ENCODE results near the gene PFDN4. TPM values are rescaled to one million over a fixed set of nuclear protein-coding genes. Genes with fewer than 3 reads are reported as not detected.
A peak's percentile ranks its signal among the peaks of the same experiment; 100 is the strongest.

Gene PFDN4
- total and polyA plus RNA-seq, 2 of the 13 experiments (the other 11 are each of a cell fraction or from before 2014, with no cell fraction given): 59.8 to 227 TPM

DNA sequence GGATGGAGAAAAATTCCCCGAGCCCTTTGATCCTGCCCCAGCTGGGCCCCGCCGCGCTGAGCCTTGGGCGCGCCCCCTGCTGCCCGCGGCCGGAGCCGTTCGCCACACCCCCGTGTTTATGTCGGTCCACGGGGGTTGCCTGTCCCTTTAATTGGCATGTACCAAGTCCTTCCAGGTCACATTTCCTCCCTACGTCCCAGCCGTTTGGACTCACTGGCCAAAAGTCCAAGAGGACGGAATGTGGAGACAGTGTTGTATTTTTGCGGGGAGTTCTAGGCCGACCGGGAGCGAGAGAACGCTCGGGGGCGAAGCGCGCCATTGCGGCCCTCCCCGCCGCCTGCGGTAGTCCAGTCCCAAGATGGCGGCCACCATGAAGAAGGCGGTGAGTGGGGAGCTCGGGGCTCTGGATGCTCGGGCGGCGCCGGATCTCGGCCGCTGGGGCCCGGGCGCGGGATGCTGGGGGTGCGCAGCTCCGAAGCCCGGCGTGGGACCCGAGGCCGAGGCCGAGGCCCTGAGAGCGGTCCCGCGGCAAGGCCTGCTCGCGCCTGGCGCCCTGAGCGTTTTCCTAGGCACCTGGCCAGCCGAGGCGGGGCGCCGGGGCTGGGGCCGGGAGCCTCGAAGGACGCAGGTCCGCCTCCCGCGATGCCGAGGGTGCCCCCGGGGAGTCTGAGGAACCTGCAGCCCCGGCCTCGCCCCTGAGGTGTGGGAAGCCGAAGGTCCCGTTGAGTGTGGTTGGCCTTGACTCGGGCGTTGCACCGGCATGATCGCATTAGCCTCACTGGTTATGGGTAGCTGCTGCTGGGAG is at the start of gene PFDN4 (continued):
- TF ChIP-seq, protein P1, sequence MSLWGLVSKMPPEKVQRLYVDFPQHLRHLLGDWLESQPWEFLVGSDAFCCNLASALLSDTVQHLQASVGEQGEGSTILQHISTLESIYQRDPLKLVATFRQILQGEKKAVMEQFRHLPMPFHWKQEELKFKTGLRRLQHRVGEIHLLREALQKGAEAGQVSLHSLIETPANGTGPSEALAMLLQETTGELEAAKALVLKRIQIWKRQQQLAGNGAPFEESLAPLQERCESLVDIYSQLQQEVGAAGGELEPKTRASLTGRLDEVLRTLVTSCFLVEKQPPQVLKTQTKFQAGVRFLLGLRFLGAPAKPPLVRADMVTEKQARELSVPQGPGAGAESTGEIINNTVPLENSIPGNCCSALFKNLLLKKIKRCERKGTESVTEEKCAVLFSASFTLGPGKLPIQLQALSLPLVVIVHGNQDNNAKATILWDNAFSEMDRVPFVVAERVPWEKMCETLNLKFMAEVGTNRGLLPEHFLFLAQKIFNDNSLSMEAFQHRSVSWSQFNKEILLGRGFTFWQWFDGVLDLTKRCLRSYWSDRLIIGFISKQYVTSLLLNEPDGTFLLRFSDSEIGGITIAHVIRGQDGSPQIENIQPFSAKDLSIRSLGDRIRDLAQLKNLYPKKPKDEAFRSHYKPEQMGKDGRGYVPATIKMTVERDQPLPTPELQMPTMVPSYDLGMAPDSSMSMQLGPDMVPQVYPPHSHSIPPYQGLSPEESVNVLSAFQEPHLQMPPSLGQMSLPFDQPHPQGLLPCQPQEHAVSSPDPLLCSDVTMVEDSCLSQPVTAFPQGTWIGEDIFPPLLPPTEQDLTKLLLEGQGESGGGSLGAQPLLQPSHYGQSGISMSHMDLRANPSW (CRISPR knock-in tag; IDR thresholded peaks at IDR 0.05; ENCODE audit: borderline replicate concordance): no peak
- TF ChIP-seq ZNF710 (CRISPR knock-in tag; IDR thresholded peaks at IDR 0.05; ENCODE audit: borderline replicate concordance) (peak; percentile 59; the same call in 1 of the 2 replicates), NONO (IDR thresholded peaks at IDR 0.05) (peak; percentile 89; the same call in 1 of the 2 replicates), NONO (CRISPR knock-in tag; conservative IDR thresholded peaks at IDR 0.05) (peak; percentile 100), DPF2 (CRISPR knock-in tag; IDR thresholded peaks at IDR 0.05; ENCODE audit: borderline replicate concordance, low read depth) (no peak), ATF7 (IDR thresholded peaks at IDR 0.05) (peak; percentile 94), ATF7 (CRISPR knock-in tag; IDR thresholded peaks at IDR 0.05) (peak; percentile 3; the same call in 1 of the 2 replicates), MED13 (CRISPR knock-in tag; IDR thresholded peaks at IDR 0.05) (peak; percentile 18; the same call in 1 of the 2 replicates), TOPORS (CRISPR knock-in tag; IDR thresholded peaks at IDR 0.05) (peak; percentile 95), ELF1 (CRISPR knock-in tag; IDR thresholded peaks at IDR 0.05) (peak; percentile 41), GATA4 (IDR thresholded peaks at IDR 0.05; ENCODE audit: borderline replicate concordance, low read depth) (peak; percentile 60), JUNB (CRISPR knock-in tag; IDR thresholded peaks at IDR 0.05; ENCODE audit: borderline replicate concordance) (0 out of 2 replicates have a peak, but pooled peaks have one; percentile 33), ZBTB49 (CRISPR knock-in tag; IDR thresholded peaks at IDR 0.05; ENCODE audit: borderline replicate concordance) (peak; percentile 64; the same call in 1 of the 2 replicates), MLXIP (CRISPR knock-in tag; IDR thresholded peaks at IDR 0.05; ENCODE audit: borderline replicate concordance) (no peak)
- TF ChIP-seq, protein P2, sequence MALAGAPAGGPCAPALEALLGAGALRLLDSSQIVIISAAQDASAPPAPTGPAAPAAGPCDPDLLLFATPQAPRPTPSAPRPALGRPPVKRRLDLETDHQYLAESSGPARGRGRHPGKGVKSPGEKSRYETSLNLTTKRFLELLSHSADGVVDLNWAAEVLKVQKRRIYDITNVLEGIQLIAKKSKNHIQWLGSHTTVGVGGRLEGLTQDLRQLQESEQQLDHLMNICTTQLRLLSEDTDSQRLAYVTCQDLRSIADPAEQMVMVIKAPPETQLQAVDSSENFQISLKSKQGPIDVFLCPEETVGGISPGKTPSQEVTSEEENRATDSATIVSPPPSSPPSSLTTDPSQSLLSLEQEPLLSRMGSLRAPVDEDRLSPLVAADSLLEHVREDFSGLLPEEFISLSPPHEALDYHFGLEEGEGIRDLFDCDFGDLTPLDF (CRISPR knock-in tag; IDR thresholded peaks at IDR 0.05): peak; percentile 87
